ENCODE measurements around the gene TMEM258. TPM values are rescaled to one million over a fixed set of nuclear protein-coding genes. Genes with fewer than 3 reads are reported as not detected.

The TMEM258 gene
- total and polyA plus RNA-seq, 2 of the 4 experiments (the other 2 are of a cell fraction) = 107 to 280 TPM

DNA sequence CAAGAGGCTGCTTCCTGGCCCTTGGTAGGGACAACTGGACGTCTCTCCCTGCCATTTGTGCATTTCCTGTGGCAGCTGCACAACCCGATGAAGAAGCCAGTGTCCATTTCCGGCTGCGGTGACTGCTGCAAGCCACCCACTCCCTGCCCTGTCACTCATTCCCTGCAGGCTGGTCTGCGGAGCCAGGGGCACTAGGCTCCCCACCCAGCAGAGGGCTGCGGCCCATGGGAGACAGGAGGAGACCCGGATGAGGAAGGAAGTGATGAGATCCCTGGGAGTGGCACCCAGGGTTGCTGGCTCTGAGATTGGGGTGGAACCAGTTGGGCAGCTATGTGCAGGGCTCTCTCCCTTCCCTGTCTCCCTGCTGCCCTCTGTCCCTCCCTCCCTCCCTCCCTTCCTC is 50.0 kb downstream of the TMEM258 start:
- no peak overlapping the region for H3K4me2 ChIP-seq (ENCODE audit: low read depth, low read length)
- H3K56ac ChIP-seq (ENCODE audit: extremely low read depth, insufficient read depth, low read length) = no peak overlapping the region
- no peak overlapping the region for H2BK120ac ChIP-seq (ENCODE audit: low read depth, low read length)
- H3K27ac ChIP-seq (ENCODE audit: insufficient read depth, low read length) = no peak overlapping the region
- CTCF ChIA-PET = no interaction called here
- H2AK5ac ChIP-seq (ENCODE audit: low read depth, low read length) = no peak overlapping the region
- H3K27me3 ChIP-seq (ENCODE audit: control insufficient read depth, insufficient read depth, low read length) = no peaks in the 10 kb centered on the region
- no peaks in the 10 kb centered on the region for H3K9me3 ChIP-seq (ENCODE audit: control insufficient read depth, insufficient read depth, low read length)
- H2AFZ ChIP-seq (replicated peaks; ENCODE audit: low read length, poor library complexity) = no peak overlapping the region
- no peaks in the 10 kb centered on the region for H3K79me1 ChIP-seq (ENCODE audit: low read depth in 1 of 2, low read length in 2 of 2)
- no peaks in the 10 kb centered on the region for H4K20me1 ChIP-seq (ENCODE audit: insufficient read depth, low read length)
- H3K23ac ChIP-seq (ENCODE audit: low read depth, low read length) = no peak overlapping the region
- H2BK20ac ChIP-seq (ENCODE audit: low read depth, low read length) = no peak overlapping the region
- DNase-seq = no peak
- no peak overlapping the region for H2BK15ac ChIP-seq (ENCODE audit: low read depth, low read length)
- H3K4me1 ChIP-seq (ENCODE audit: control insufficient read depth, insufficient read depth, low read length) = no peaks in the 10 kb centered on the region
- no peak overlapping the region for H4K5ac ChIP-seq (ENCODE audit: low read depth, low read length)
- BruUV-seq (replicated peaks) = no TSS peak
- no peak overlapping the region for H3K9ac ChIP-seq (ENCODE audit: low read depth, low read length)
- POLR2A ChIA-PET (ENCODE audit: unreplicated experiment) = no interaction called here
- peaks cover 5% of the 10 kb centered on the region; the same call in 1 of the 2 replicates for H3K36me3 ChIP-seq (ENCODE audit: control insufficient read depth, insufficient read depth, low read length)
- no peak overlapping the region for H3K4me3 ChIP-seq (ENCODE audit: insufficient read depth, low read depth, low read length)
- H3K14ac ChIP-seq (replicated peaks; ENCODE audit: low read depth, low read length) = no peak overlapping the region
- in situ Hi-C loops (cut with MboI; ENCODE audit: low sequenced_read_pairs) (no loop called here), intact Hi-C loops (cut with micrococcal nuclease) (no loop called here), dilution Hi-C loops (cut with HindIII; ENCODE audit: low sequenced_read_pairs, unreplicated experiment) (no loop called here)
- H3K9me1 ChIP-seq (ENCODE audit: insufficient read depth, low read length) = no peaks in the 10 kb centered on the region
- H4K8ac ChIP-seq (ENCODE audit: low read depth in 2 of 2, low read length in 2 of 2) = no peak overlapping the region
- WGBS, 2 experiments (ENCODE audit: extremely low coverage in 2 of 2, insufficient read length in 1 of 2) = 93% methylated on average over 4 of the region's 7 CpGs; no CpG with 5 or more reads in 1 of the 2 experiments
- no peak overlapping the region for H3K18ac ChIP-seq (ENCODE audit: low read depth, low read length)
- H2AK9ac ChIP-seq (replicated peaks; ENCODE audit: low read depth, low read length, poor library complexity) = peak overlapping the region; percentile 74
- no peak overlapping the region for H4K91ac ChIP-seq (ENCODE audit: insufficient read depth, low read depth, low read length)
- no peak overlapping the region for H3K4ac ChIP-seq (ENCODE audit: low read depth, low read length)
- no peak overlapping the region for H2BK5ac ChIP-seq (ENCODE audit: low read depth, low read length, poor library complexity, severe bottlenecking)
- no peak for ATAC-seq (ENCODE audit: low read depth)
- TF ChIP-seq, protein P1, sequence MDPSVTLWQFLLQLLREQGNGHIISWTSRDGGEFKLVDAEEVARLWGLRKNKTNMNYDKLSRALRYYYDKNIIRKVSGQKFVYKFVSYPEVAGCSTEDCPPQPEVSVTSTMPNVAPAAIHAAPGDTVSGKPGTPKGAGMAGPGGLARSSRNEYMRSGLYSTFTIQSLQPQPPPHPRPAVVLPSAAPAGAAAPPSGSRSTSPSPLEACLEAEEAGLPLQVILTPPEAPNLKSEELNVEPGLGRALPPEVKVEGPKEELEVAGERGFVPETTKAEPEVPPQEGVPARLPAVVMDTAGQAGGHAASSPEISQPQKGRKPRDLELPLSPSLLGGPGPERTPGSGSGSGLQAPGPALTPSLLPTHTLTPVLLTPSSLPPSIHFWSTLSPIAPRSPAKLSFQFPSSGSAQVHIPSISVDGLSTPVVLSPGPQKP (IDR thresholded peaks at IDR 0.05; ENCODE audit: borderline replicate concordance, low read depth, low read length) = no peak
- TF ChIP-seq BHLHE40 (IDR thresholded peaks at IDR 0.05; ENCODE audit: low read depth, low read length) (no peak), USF2 (IDR thresholded peaks at IDR 0.05; ENCODE audit: low read depth, low read length) (no peak), NFE2L2 (IDR thresholded peaks at IDR 0.05; ENCODE audit: low read depth, low read length) (no peak), FOS (IDR thresholded peaks at IDR 0.05; ENCODE audit: low read depth, low read length) (no peak), RAD21 (IDR thresholded peaks at IDR 0.05; ENCODE audit: low read length) (no peak)

Data from IMR-90 (cell line).